GM18909 (cell line): ENCODE results near the gene ADH6.
A peak's percentile ranks its signal among the peaks of the same experiment; 100 is the strongest.
"Not testable (repeated sequence)": the region's sequence is repeated elsewhere in the genome, so short reads cannot be mapped to it uniquely, and the experiment has no call there.

Experiments used
- ATAC-seq: cut with Tn5 transposase; IDR thresholded peaks from one replicate; pipeline ENCODE4 v1.9.1; 2021; ENCODE audit warnings: mild to moderate bottlenecking; ENCODE audit not compliant: unreplicated experiment, poor library complexity

ADH6 gene

DNA sequence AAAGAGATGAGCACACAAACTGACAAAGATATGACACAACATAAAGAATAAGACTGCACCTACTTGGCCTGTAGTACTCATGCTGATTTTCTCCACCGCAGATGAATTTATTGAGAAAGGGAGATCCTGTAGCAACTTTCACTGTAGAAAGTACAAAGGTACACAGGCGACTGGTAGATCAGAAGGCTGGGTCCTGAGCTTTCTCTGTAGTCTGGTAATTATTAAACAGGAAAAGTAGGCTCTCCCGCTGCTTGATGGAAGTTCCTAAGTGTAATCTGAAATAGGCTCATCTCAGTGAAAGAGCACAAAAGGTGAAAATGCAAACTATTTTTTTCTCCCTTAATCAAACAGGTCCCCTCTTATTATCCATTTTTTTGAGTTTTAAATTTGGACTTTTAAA lies at the start of gene ADH6:
Gene ADH6 (minus strand): TSS at position 175 of the 400 bp plus-strand sequence. CDS start 94 bp downstream, at position 81.
- no peak for ATAC-seq

DNA sequence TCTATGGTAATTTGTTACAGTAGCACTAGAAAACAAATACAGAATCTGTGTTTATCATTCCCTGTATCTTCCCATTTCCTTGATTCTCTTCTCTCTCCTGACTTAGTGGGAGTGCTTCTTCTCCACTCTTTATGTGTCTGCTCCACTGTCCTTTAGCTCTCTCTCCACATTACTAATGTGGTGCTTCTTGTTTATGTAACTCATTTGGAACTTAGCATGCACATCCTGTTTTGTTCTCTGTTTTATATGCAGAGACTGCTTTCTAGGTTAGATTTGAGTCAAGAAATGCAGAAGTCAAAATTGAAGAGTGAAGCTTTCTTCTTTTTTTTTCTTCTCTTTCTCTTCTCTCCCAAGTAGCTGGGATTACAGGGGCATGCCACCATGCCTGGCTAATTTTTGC lies 45.9 kb upstream of the ADH6 start:
- no peak for ATAC-seq

DNA sequence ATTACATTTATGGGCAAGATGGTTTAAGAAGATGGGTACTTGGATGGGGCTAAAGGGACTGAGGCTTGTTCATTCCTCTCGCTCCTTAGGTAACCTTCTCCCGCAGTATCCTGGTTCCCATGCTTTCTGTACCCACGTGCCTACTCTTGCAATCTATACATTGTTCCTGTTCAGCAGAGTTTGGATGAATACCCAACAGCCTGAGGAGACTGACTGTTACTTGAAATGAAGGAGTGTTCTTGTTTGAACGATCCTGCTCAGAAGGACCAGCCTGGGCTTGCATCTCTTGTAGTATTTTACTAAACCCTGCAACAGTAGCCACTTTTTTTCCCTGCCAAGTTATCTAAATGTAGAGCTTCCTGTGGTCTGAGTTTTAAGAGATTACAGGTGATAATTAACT lies 33.7 kb upstream of the ADH6 start:
- ATAC-seq, result no peak

- ATAC-seq, result no peak
These were observed 29.7 kb upstream of the ADH6 start for GRCh38 chr4:99248714-99249113.

- ATAC-seq, result no peak
These were observed 16.9 kb upstream of the ADH6 start for GRCh38 chr4:99235955-99236354.

DNA sequence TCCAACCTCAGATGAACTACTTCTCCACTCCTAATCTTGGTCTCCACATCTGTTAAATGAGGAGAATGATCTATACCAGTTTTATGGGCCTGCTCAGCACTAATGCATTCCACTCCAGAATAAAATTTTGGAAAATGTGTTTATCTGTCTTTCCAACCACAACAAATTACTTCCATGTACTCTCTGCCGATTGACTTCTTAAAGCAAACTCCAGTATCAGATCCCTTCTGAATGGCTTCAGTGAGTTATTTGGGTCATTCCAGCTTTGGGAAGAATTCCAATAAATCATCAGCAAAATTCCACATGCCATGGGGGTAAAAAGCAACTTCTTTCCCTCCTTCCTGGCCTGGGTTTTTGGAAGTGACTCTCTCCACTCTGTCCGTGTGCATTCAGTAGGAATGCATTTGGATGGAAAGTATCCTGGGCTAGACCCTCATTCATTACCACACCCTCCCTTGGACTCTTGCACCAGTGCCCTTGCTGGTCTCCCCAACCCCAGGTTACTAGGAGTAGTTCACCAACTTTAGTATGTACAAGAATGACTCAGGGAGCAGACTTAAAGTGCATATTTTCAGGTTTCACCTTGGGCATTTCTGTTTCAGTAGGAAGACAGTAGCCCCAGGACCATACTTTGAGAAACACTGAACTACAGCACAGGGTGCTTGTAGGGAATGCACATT lies 15.4 kb upstream of the ADH6 start:
- no peak for ATAC-seq

GRCh38 chr4:99233397-99233796 lies 14.4 kb upstream of the ADH6 start:
- not testable (repeated sequence) for ATAC-seq

GRCh38 chr4:99228706-99229105 lies 9.7 kb upstream of the ADH6 start:
- not testable (repeated sequence) for ATAC-seq

DNA sequence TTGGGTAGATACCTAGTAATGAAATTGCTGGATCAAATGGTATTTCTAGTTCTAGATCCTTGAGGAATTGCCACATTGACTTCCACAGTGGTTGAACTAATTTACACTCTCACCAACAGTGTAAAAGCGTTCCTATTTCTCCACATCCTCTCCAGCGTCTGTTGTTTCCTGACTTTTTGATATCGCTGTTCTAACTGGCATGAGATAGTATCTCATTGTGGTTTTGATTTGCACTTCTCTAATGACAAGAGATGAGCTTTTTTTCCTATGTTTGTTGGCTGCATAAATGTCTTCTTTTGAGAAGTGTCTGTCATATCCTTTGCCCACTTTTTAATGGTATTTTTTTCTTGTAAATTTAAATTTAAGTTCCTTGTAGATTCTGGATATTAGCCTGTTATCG lies 8.6 kb upstream of the ADH6 start:
- ATAC-seq, result not testable (repeated sequence)

DNA sequence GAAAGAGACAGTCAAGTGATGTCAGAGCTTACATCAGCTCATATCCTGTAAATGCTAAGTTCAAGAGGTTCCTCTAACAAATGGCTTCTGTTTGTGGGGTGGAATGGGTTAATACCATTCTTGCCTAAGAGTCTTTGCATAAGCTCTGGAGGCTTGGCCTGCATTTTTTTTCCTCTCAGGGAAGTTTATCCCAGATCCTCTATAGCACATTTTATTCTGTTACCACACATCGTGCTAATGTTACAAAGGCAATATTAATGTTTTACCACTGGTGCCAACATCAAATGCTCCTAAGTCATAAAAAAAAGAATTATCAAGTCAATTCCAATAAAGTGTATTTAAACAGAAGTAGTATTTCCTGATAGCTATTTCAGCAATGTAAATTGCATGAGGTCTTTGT lies 2.9 kb upstream of the ADH6 start:
- no peak for ATAC-seq

GRCh38 chr4:99219479-99219878 lies 433 bp upstream of the ADH6 start:
- ATAC-seq, result peak; percentile 82

DNA sequence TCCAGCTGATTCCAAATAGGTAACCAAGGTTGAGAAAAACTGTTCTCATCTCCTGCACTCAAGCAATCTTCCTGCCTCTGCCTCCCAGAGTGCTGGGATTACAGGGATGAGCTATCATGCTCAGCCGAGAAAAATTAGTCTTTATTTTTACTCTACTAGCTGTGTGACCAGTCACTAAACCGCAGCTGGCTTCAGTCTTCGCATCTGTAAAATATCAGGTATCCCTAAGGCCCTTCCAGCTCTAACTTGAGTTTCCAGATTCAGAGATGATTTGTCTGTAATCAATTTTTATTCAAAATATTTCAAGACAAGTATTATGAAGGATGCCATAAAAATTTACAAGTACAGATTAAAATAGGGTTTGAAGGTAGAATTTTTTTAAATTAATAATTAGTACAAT lies 3.5 kb downstream of the ADH6 start:
- ATAC-seq, result no peak

GRCh38 chr4:99210789-99211188 lies 8.3 kb downstream of the ADH6 start:
- ATAC-seq, result no peak

DNA sequence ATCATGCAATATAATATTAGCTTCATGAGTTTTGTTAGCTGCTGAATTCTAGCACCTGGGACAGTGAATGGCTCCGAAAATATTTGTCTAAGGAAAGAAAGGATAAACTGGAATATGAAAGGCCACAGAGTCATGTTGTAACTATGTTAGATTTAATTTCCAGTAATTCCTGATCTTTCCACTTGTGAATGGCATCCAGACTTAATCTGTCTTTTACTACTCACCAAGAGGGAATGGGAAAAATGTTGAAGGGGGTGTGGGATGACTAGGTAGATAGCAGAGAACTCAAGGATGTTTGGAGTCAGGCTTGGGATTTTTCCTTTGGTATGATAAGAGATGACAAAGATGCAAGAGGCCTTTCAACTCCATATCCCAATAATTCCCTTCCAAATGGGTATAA lies 9.4 kb downstream of the ADH6 start:
- ATAC-seq, result no peak

- no peak for ATAC-seq
These were observed 10.3 kb downstream of the ADH6 start for GRCh38 chr4:99208719-99209075.

DNA sequence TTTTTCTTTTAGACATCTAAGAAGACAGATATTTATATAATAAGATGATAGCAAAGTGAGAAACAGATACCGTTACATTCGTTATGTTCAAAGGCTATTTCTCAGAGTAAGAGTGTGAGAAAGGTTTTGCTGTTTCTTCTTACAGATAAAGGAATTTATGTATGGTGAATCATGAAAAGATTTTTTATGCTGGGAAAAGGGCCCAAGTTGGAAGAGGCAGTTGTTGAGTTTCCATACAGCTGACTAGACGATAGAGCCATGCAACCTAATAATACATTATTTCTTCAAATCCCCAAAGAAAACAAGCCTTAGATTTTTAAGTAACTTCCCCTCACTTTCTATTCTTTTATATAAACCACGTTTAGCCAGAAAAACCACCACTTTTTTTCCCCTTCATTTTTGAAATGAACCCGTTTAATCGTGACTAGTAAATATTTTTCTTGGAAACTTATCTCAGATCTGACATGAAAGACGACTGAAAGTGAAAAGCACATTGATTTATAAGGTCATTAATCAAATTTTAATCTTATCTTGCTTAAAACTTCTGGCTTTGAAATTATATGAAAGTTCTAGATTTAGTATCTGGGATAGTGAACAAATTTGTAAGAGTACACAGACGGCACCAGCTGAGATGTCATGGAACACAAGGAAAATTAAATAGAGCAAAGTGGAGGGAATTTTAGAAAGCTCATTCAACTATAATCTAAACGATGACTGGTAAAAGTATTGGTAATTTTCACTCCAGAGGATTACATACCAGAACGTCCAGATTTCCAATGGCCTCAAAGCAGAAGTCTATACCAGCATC lies 10.9 kb downstream of the ADH6 start:
- no peak for ATAC-seq

- ATAC-seq, result no peak
These were observed 11.8 kb downstream of the ADH6 start for GRCh38 chr4:99207069-99207743.

GRCh38 chr4:99205153-99205979 lies 13.7 kb downstream of the ADH6 start:
- ATAC-seq, result no peak

GRCh38 chr4:99202536-99202935 lies 16.5 kb downstream of the ADH6 start:
- ATAC-seq, result no peak

- no peak for ATAC-seq
These were observed 17.0 kb downstream of the ADH6 start for GRCh38 chr4:99202094-99202493.
